GM12873 (cell line): Measurements from ENCODE around the gene CTNS.

Experiments
- TF ChIP-seq, protein P1 (sequence below): IDR thresholded peaks from 2 replicates; pipeline ENCODE4 v1.5.1; 2012; ENCODE audit warnings: low read depth, mild to moderate bottlenecking, moderate library complexity, low read length, control low read depth; ENCODE audit not compliant: insufficient read depth; ENCODE audit errors: missing control alignments

CTNS gene

DNA sequence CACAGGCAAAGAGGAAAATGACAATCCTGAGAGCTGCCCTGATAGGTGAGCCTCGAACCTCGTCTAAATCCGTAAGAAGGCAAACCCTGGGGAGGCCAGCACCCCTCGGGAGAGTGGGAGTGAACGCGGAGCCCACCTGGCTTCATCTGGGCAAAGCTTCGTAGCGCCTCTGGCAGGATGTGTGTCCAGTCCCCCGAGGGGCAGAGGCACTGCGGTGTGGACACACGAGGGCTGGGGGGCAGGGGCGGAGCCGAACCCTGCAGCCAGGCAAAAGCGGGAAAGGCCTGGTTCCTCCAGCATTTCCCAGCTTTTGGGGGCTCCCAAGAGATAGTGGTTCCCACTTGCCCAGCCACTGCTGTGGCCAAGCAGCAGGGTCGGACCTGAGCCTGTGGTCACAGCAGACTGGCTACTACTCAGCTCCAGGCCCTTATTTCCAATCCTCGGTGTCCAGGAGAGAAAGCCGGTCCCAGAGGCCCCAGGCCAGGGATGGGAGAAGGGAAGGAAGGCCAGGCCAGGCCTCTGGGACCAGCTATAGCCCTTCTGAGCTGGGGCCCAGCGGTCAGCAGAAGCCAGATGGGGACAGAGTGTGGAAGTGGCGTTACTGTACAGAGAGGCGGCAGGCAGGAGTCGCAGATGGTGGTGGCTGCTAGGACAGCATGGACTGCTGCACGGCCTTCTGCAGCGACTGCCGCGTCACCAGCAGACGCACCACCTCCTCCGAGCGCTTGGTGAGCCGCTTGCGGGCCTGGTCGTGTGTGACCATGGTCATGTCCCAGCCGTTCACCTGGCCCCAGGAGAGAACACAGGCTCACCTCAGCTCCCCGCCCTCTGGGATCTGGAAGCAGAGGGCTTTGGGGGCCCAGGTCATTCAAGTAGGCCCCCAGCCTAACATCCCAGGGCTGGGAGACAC, 26.8 kb downstream of the CTNS start:
- TF ChIP-seq, protein P1, sequence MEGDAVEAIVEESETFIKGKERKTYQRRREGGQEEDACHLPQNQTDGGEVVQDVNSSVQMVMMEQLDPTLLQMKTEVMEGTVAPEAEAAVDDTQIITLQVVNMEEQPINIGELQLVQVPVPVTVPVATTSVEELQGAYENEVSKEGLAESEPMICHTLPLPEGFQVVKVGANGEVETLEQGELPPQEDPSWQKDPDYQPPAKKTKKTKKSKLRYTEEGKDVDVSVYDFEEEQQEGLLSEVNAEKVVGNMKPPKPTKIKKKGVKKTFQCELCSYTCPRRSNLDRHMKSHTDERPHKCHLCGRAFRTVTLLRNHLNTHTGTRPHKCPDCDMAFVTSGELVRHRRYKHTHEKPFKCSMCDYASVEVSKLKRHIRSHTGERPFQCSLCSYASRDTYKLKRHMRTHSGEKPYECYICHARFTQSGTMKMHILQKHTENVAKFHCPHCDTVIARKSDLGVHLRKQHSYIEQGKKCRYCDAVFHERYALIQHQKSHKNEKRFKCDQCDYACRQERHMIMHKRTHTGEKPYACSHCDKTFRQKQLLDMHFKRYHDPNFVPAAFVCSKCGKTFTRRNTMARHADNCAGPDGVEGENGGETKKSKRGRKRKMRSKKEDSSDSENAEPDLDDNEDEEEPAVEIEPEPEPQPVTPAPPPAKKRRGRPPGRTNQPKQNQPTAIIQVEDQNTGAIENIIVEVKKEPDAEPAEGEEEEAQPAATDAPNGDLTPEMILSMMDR, result no peak

GRCh38 chr17:3665834-3666233, 29.3 kb downstream of the CTNS start:
- TF ChIP-seq, protein P1, result no peak

DNA sequence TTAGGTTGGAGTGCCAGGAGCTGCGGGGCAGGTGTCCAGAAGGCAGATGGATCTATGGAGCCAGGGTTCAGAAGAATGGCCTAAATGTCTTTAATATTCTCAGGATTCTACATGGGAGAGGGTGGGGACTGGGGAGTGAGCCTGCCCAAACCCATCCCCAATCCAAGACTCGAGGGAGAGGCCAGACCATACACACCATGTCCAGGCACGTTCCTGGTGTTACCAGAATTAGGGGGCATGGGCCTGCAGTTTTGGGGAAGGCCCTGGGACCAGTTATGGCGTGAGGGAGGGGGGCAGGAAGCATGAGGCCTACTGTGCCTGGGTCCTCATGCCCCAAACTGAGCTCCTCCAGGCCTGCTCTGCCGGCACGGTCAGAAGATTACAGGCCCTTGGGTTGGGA, 30.0 kb downstream of the CTNS start:
- TF ChIP-seq, protein P1, result no peak

GRCh38 chr17:3667366-3668278, 31.1 kb downstream of the CTNS start:
- TF ChIP-seq, protein P1, result no peak

DNA sequence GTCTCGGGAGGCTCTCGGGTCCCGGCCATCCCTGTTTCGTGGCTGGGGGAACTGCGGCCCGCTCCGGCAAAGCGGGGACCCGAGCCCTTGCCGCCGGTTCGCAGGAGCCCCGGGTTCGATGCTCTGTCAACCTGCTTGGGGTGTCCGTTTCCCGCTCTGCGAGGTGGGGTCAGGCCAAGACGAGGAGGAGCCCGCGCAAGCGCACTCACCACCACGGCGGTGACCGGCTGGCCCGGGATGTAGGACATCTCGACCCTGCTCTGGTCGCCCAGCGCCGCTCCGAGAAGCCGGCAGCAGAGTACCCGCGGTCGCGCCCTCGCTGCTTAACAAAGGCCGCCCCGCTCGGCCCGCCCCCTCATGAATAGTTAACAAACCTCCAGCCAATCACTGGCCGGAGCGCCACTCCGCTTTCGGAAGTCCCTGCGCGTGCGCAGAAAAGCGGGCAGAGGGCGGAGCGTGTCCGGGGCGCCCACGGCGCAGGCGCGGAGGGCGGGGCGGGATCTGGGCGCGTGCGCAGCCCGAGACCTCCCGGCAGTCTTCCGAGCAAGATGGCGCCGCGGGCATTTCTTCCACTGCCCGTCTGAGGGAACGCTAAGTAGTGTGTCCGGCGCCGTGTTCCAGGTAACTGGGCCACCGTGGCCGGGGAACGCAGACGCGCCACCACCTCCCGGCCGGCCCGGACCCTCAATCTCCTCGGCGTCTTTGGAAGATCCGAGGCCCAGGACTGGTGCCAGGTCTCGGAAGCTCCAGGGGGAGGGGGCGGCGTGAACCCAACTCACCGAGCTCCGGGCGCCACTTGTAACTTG, 31.9 kb downstream of the CTNS start, which contains the start of the genes EMC6 and TAX1BP3:
Gene EMC6, plus strand, starts transcription at position 534 of the 806 bp plus-strand sequence. CDS start 335 bp downstream, outside the sequence.
Gene TAX1BP3, minus strand, starts transcription at position 300 of the 806 bp plus-strand sequence. Its CDS starts 52 bp downstream, at position 248.
- TF ChIP-seq, protein P1, result no peak

DNA sequence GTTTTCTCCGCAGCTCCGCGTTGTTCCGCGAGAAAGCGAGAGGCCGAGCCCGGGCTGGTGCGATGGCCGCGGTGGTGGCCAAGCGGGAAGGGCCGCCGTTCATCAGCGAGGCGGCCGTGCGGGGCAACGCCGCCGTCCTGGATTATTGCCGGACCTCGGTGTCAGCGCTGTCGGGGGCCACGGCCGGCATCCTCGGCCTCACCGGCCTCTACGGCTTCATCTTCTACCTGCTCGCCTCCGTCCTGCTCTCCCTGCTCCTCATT, 32.5 kb downstream of the CTNS start:
- TF ChIP-seq, protein P1, result no peak

DNA sequence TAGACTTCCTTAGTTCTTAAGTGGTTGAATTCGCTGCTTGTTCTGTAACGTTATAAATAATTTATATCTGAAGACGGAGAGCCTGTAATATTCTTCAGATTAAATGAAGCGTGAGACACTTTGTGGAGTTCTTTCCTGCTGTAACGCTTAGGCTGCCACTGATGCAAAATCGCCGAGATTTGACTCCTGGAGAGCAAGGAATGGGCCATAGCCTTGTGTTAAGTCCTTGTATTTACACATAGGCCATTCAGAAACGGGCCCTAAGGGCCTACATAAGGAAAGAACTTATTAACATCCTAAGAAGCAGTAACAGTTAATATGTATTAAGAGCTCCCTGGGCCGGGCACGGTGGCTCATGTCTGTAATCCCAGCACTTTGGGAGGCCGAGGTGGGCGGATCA, 33.0 kb downstream of the CTNS start:
- TF ChIP-seq, protein P1, result no peak
